Head of caudate nucleus (tissue), 42 donors: Measurements from ENCODE around the gene DCAF8.
A peak's percentile ranks its signal among the peaks of the same experiment; 100 is the strongest.

Source experiments
- DNase-seq, 42 donors: peaks; one replicate each; pipeline versions ENCODE4 v3.0.0 to v3.0.0-alpha.2; 2020 to 2021; ENCODE audit warnings: mixed read lengths in 7 of 42
- intact Hi-C: fragments of 100-400 bp; cut with DNase I; formaldehyde crosslinking; loops from one replicate; pipeline ENCODE4 v1.15.0; 2022

DCAF8 gene

GRCh38 chr1:160271025-160271424 is 8.7 kb upstream of the DCAF8 start:
- intact Hi-C loops, result no loop called here

DNA sequence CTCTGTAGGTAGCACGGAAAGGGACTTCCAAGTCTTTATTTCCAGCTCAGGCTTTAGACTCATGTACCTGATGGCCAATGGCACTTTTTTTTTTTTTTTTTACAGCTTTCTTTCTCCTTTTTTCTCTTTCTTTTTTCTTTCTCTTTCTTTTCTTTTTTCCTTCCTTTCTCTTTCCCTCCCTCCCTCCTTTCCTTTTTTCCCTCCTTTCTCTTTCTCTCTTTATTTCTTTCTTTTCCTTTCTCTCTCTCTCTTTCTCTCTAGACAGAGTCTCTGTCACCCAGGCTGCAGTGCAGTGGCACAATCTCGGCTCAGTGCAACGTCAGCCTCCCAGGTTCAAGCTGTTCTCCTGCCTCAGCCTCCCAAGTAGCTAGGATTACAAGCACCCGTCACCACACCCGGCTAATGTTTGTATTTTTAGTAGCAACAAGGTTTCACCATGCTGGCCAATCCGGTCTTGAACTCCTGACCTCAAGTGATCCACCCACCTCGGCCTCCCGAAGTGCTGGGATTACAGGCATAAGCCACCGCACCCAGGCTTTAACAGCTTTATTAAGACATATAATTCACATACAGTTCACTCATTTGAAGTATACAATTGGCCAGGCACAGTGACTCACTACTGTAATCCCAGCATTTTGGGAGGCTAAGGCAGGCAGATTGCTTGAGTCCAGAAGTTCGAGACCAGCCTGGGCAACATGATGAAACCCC is 5.1 kb upstream of the DCAF8 start:
- intact Hi-C loops, result no loop called here
- no peak for DNase-seq

More at GRCh38 chr1:160271025-160271424, 8.7 kb upstream of the DCAF8 start:
- DNase-seq, result no peak

GRCh38 chr1:160264795-160265307 is 2.5 kb upstream of the DCAF8 start:
- intact Hi-C loops, result no loop called here
- DNase-seq, result no peak

- peak in 4 of 42 donors; percentile 21 to 46 (median 28) for DNase-seq
These were observed 825 bp downstream of the DCAF8 start for GRCh38 chr1:160261556-160261892.

GRCh38 chr1:160260406-160261382 is 1.7 kb downstream of the DCAF8 start:
- intact Hi-C loops, result no loop called here
- DNase-seq, result no peak

More at GRCh38 chr1:160261556-160261892, 825 bp downstream of the DCAF8 start:
- intact Hi-C loops, result no loop called here

GRCh38 chr1:160258177-160258798 is 4.1 kb downstream of the DCAF8 start:
- intact Hi-C loops, result loop anchor here (10.0 kb wide), 1 partner anchor 117 kb away; no protein-coding TSS in a partner anchor
- no peak for DNase-seq

- intact Hi-C loops, result loop anchor here (10.0 kb wide), 1 partner anchor 117 kb away; no protein-coding TSS in a partner anchor
- DNase-seq, result no peak
These were observed 4.8 kb downstream of the DCAF8 start for GRCh38 chr1:160257411-160258015.

DNA sequence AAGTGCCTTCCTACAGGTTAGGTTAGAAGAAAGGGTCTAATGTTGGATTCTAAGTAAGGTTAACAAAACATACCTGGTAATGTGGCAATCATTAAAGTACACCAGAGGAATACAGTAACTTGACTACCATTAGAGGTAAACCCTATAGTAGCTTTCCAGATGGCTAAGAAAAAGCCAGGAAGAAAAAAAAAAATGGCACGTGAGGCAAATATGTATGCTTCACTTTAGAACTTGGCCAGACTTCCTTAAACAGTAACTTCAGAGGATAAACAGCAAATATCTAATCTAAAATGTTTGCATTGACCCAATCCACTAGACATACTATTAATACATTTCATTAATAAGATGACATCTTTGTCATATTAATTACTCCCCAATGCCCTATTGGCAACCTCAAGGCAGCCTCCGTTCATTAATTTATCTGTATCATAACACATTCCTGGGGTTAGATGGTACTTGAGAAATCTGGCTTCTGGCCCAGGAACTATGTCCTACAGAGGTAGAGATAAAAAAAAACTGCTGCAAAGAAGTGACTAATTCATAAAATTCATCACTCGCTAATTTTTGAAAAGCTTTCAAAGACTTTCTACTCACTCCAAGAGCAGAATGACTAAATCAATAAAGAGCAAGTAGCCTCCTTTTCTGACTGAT is 5.8 kb downstream of the DCAF8 start:
- DNase-seq, result no peak
- intact Hi-C loops, result loop anchor here (10.0 kb wide), 1 partner anchor 118 kb away; no protein-coding TSS in a partner anchor

GRCh38 chr1:160255781-160256300 is 6.5 kb downstream of the DCAF8 start:
- intact Hi-C loops, result loop anchor here (10.0 kb wide), 1 partner anchor 119 kb away; no protein-coding TSS in a partner anchor

GRCh38 chr1:160251687-160252526 is 10.4 kb downstream of the DCAF8 start:
- peak; percentile 56 to 94 (median 84) for DNase-seq
- intact Hi-C loops, result loop anchor here (2.0 to 10.0 kb wide), 3 partner anchors 60 to 151 kb away; partner anchors contain the start of gene CASQ1

More at GRCh38 chr1:160255781-160256300, 6.5 kb downstream of the DCAF8 start:
- DNase-seq, result no peak

- intact Hi-C loops, result loop anchor here (5.0 to 10.0 kb wide), 2 partner anchors 59 to 124 kb away; partner anchors contain the start of gene CASQ1
- DNase-seq, result no peak
These were observed 11.3 kb downstream of the DCAF8 start for GRCh38 chr1:160251011-160251410.

- intact Hi-C loops, result loop anchor here (5.0 kb wide), 1 partner anchor 35 kb away; no protein-coding TSS in a partner anchor
- no peak for DNase-seq
These were observed 15.3 kb downstream of the DCAF8 start for GRCh38 chr1:160247053-160247452.

DNA sequence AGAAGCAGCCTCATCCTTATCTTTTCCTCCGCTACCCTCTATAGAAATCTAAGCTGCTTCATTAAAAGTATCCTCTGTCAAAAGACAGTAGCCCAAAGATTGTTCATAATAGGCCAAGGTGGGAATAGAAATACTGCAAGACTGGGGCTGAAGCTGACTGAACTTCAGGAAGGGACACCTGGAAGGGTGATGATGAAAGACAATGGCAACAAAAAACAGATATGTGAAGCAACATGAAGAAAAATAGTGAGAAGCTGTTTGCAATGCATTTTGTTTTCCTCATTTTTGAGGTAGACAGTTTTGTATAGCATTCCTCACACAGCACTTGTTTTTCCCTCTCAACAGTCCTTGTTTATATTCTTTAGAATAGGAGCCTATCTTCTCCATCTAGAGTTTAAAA is 16.9 kb downstream of the DCAF8 start:
- intact Hi-C loops, result loop anchor here (5.0 kb wide), 1 partner anchor 33 kb away; no protein-coding TSS in a partner anchor
- DNase-seq, result no peak

DNA sequence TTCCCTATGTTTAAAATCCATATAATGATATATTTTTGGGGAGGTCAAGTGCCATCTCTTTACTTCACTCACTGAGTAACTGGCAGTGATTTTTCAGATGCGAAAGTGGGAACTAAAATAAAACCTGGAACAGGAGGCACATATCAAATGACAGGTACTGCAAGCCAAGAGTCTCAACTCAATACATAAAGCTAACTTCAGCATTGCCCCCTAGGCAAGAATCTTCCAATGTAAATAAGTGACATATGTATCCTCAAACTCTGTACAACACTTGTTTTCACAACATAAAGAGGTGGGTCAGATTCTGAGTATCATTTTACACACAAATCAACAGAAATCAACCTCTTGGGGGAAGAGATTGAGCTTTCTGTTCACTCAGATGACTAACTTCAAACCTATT is 18.1 kb downstream of the DCAF8 start:
- DNase-seq, result no peak

GRCh38 chr1:160243767-160244166 is 18.6 kb downstream of the DCAF8 start:
- DNase-seq, result no peak
- intact Hi-C loops, result no loop called here

More for the DNA sequence above, 18.1 kb downstream of the DCAF8 start:
- intact Hi-C loops, result no loop called here

GRCh38 chr1:160239582-160240299 is 22.6 kb downstream of the DCAF8 start:
- intact Hi-C loops, result no loop called here
- no peak for DNase-seq
